NT2/D1 (cell line): Measurements from ENCODE around the gene ITGA1.

ENCODE experiments used
- SUZ12 ChIP-seq: IDR thresholded peaks from 2 replicates; pipeline ENCODE4 v1.6.1; 2011; ENCODE audit not compliant: insufficient read length, insufficient read depth; ENCODE audit errors: extremely low read depth
- ZNF274 ChIP-seq: IDR thresholded peaks from 2 replicates; pipeline ENCODE4 v1.6.1; 2011; ENCODE audit warnings: mild to moderate bottlenecking, low read depth, low read length

GRCh38 chr5:52841114-52841513 lies 53.4 kb downstream of the ITGA1 start:
- TF ChIP-seq ZNF274 (no peak), SUZ12 (no peak)
